ENCODE data around the gene KLHL42.

Gene KLHL42

GRCh38 chr12:27821259-27821973, 41.4 kb downstream of the KLHL42 start:
- no peaks in the 10 kb centered on the region for H3K9me3 ChIP-seq (ENCODE audit: control insufficient read depth, insufficient read depth, low read depth, low read length)
- H3K36me3 ChIP-seq (ENCODE audit: control insufficient read depth in 2 of 2, insufficient read depth in 1 of 2, low read length in 2 of 2) = no peaks in the 10 kb centered on the region
- no peak overlapping the region for H3K4me3 ChIP-seq (ENCODE audit: low read depth, low read length)
- POLR2A ChIA-PET = no interaction called here
- H3K27ac ChIP-seq (ENCODE audit: extremely low read depth, low read depth, low read length) = no peak overlapping the region
- CTCF ChIA-PET = interaction anchor here (0.5 to 1.9 kb wide), 28 partner anchors 8 to 1404 kb away, joined by 3 to 13 read pairs (median 4); no protein-coding TSS in a partner anchor
- TF ChIP-seq ZNF24 (tag by site-specific recombination; IDR thresholded peaks at IDR 0.05) (no peak), ZNF580 (tag by site-specific recombination; IDR thresholded peaks at IDR 0.05) (peak; percentile 93), ZNF654 (tag by site-specific recombination; IDR thresholded peaks at IDR 0.05; ENCODE audit: low read depth) (peak; percentile 53), ZNF10 (tag by site-specific recombination; IDR thresholded peaks at IDR 0.05) (peak; percentile 98)
- no peaks in the 10 kb centered on the region for H3K4me1 ChIP-seq (ENCODE audit: control insufficient read depth, insufficient read depth, low read length)

- Histone ChIP-seq H3K27ac (ENCODE audit: extremely low read depth, low read depth, low read length) (no peak overlapping the region), H3K9me3 (ENCODE audit: control insufficient read depth, insufficient read depth, low read depth, low read length) (no peaks in the 10 kb centered on the region), H3K4me3 (ENCODE audit: low read depth, low read length) (no peak overlapping the region), H3K4me1 (ENCODE audit: control insufficient read depth, insufficient read depth, low read length) (no peaks in the 10 kb centered on the region), H3K36me3 (ENCODE audit: control insufficient read depth in 2 of 2, insufficient read depth in 1 of 2, low read length in 2 of 2) (no peaks in the 10 kb centered on the region)
- CTCF ChIA-PET = interaction anchor here (0.6 to 1.9 kb wide), 19 partner anchors 8 to 339 kb away, joined by 3 to 13 read pairs (median 5); no protein-coding TSS in a partner anchor
- POLR2A ChIA-PET = no interaction called here
- TF ChIP-seq ZNF211 (tag by site-specific recombination; IDR thresholded peaks at IDR 0.05; ENCODE audit: low read depth) (no peak), ZNF114 (tag by site-specific recombination; IDR thresholded peaks at IDR 0.05) (no peak), ZNF629 (tag by site-specific recombination; IDR thresholded peaks at IDR 0.05) (no peak), ZNF529 (tag by site-specific recombination; IDR thresholded peaks at IDR 0.05; ENCODE audit: insufficient replicate concordance) (no peak), ZNF266 (tag by site-specific recombination; IDR thresholded peaks at IDR 0.05; ENCODE audit: low read depth) (no peak), ZNF23 (tag by site-specific recombination; IDR thresholded peaks at IDR 0.05; ENCODE audit: borderline replicate concordance) (no peak), ZNF341 (tag by site-specific recombination; IDR thresholded peaks at IDR 0.05; ENCODE audit: low read depth) (no peak), REPIN1 (tag by site-specific recombination; IDR thresholded peaks at IDR 0.05; ENCODE audit: low read depth) (no peak), ZNF221 (tag by site-specific recombination; IDR thresholded peaks at IDR 0.05; ENCODE audit: borderline replicate concordance) (no peak)
- TF ChIP-seq, protein P1, sequence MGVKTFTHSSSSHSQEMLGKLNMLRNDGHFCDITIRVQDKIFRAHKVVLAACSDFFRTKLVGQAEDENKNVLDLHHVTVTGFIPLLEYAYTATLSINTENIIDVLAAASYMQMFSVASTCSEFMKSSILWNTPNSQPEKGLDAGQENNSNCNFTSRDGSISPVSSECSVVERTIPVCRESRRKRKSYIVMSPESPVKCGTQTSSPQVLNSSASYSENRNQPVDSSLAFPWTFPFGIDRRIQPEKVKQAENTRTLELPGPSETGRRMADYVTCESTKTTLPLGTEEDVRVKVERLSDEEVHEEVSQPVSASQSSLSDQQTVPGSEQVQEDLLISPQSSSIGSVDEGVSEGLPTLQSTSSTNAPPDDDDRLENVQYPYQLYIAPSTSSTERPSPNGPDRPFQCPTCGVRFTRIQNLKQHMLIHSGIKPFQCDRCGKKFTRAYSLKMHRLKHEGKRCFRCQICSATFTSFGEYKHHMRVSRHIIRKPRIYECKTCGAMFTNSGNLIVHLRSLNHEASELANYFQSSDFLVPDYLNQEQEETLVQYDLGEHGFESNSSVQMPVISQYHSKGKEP (tag by site-specific recombination; IDR thresholded peaks at IDR 0.05) = no peak
- TF ChIP-seq, protein P2, sequence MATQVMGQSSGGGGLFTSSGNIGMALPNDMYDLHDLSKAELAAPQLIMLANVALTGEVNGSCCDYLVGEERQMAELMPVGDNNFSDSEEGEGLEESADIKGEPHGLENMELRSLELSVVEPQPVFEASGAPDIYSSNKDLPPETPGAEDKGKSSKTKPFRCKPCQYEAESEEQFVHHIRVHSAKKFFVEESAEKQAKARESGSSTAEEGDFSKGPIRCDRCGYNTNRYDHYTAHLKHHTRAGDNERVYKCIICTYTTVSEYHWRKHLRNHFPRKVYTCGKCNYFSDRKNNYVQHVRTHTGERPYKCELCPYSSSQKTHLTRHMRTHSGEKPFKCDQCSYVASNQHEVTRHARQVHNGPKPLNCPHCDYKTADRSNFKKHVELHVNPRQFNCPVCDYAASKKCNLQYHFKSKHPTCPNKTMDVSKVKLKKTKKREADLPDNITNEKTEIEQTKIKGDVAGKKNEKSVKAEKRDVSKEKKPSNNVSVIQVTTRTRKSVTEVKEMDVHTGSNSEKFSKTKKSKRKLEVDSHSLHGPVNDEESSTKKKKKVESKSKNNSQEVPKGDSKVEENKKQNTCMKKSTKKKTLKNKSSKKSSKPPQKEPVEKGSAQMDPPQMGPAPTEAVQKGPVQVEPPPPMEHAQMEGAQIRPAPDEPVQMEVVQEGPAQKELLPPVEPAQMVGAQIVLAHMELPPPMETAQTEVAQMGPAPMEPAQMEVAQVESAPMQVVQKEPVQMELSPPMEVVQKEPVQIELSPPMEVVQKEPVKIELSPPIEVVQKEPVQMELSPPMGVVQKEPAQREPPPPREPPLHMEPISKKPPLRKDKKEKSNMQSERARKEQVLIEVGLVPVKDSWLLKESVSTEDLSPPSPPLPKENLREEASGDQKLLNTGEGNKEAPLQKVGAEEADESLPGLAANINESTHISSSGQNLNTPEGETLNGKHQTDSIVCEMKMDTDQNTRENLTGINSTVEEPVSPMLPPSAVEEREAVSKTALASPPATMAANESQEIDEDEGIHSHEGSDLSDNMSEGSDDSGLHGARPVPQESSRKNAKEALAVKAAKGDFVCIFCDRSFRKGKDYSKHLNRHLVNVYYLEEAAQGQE (tag by site-specific recombination; IDR thresholded peaks at IDR 0.05) = no peak
- TF ChIP-seq, protein P3, sequence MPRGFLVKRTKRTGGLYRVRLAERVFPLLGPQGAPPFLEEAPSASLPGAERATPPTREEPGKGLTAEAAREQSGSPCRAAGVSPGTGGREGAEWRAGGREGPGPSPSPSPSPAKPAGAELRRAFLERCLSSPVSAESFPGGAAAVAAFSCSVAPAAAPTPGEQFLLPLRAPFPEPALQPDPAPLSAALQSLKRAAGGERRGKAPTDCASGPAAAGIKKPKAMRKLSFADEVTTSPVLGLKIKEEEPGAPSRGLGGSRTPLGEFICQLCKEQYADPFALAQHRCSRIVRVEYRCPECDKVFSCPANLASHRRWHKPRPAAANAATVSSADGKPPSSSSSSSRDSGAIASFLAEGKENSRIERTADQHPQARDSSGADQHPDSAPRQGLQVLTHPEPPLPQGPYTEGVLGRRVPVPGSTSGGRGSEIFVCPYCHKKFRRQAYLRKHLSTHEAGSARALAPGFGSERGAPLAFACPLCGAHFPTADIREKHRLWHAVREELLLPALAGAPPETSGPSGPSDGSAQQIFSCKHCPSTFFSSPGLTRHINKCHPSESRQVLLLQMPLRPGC (tag by site-specific recombination; IDR thresholded peaks at IDR 0.05) = no peak
Measured at GRCh38 chr12:27822076-27822712, 42.2 kb downstream of the KLHL42 start.

All from HEK293 (cell line).